ENCODE data around the gene HINT2. TPM values are rescaled to one million over a fixed set of nuclear protein-coding genes. Genes with fewer than 3 reads are reported as not detected.
A peak's percentile ranks its signal among the peaks of the same experiment; 100 is the strongest.

The HINT2 gene
- total RNA-seq, 1 experiment from 2014 or later, result 33.0 TPM

- no peak for DNase-seq (ENCODE audit: low read depth)
These were observed 26.2 kb upstream of the HINT2 start for GRCh38 chr9:35840881-35841644.

GRCh38 chr9:35839926-35840325 is 25.1 kb upstream of the HINT2 start:
- DNase-seq (ENCODE audit: low read depth), result no peak

DNA sequence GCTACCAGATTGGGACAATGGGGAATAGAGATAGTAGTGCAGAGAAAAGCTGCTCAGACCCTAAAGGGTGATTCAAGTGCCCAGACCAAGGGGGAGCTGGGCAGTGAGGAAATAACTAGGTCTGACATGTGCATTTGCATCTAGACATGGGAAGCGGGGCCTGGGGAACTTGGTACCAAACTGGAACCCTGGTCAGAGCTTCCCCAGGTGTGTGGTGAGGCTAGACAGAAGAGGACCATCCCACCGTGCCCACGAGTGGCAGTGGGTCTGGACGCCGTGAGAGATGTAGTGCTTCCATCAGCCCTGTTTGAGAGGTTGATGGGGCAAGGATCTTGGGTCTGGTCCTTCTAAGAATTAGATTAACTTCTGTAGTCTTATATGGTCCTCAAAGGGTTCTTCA is 21.8 kb upstream of the HINT2 start:
- DNase-seq (ENCODE audit: low read depth), result no peak

DNA sequence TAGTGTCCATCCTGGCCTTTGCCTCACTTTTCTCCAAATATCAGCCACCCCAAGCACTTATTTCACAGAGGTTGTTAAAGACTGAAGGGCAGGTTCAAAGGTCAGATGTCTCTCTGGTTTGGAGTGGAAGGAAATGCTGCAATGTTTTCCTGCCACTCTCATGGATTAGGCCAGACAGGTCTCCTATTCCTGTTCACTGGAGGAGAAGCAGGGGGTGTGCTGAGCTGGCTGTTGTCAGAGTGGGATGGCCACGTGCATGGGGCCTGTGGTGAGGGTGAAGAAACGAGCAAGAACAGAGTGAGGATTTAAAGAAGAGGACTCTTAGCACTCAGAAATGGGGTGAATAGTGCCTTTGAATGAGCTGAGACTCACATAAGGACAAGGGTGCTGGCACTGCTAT is 20.9 kb upstream of the HINT2 start:
- DNase-seq (ENCODE audit: low read depth), result no peak

- DNase-seq (ENCODE audit: low read depth), result no peak
These were observed 20.4 kb upstream of the HINT2 start for GRCh38 chr9:35835216-35835632.

GRCh38 chr9:35834260-35835215 is 19.7 kb upstream of the HINT2 start:
- no peak for DNase-seq (ENCODE audit: low read depth)

DNA sequence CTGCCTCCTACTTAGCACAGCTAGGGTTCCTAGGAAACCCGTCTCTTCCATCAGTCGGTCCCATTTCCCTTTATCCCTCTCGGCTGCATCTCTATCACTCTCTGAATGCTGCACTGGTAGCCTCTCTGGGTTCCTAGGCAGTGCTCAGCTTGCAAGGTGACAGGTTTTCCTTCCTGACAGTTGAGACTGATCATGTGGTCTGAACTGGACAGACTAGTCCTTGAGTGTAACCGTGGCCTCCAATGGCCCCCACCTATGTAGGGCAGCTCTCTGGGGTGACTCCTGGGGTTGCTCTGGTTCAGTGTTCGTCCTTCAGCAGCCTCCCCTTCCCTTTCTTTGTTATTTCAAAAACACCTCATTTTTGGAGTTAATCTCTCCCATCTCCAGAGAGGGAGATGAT is 18.0 kb upstream of the HINT2 start:
- no peak for DNase-seq (ENCODE audit: low read depth)

DNA sequence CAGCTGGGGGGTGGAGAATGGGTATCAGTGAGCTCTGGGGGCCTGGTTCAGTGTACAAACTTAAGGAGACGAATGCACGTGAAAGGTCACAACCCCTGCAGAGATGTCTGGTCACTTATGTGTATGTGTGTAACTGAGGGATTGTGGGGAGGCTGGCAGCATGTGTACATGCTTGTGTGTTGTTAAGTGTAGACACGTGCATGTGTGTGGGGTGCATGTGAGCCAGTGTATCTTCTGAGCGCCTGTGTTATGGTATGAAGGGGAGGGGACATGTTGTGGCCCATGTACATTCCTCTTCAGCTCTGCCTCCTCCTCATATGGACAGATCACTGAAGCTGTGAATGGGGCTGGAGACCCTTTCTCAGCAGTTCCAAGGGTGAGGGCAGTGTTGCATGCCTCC is 16.2 kb upstream of the HINT2 start:
- DNase-seq (ENCODE audit: low read depth), result no peak

GRCh38 chr9:35829764-35830096 is 14.9 kb upstream of the HINT2 start:
- DNase-seq (ENCODE audit: low read depth), result no peak

DNA sequence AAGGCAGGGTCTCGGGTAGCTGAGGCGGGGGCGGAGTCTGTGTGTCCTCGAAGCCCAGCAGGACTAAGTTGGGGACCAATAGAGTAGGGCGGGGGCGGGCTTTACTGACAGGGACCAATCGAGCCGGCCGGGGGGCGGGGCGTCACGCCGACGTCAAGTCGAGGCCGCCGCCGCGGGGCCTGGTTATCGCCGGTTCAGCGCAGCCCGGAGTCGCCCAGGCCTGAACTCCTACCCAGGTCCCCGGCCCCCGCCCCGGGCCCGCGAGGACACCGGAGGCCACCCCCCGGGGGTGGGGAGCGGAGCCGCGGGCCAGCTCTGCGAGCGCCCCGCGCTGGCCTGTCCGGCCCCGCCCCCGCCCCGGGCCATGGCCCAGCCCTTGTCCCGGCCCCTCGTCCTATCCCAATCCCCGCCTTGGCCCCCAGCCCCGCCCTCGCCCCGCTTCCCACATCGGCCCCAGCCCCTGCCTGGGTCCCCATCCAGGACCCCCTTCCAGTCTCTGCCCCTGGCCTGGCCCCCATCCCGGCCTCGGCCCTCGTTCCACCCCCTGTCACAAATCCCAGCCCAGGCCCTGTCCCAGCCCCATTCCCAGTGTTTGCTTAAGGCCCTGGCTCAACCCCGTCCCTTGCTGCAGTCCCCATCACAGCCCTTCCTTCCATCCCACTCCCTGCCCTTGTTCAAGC is 14.4 kb upstream of the HINT2 start, which contains the start of gene TMEM8B:
Gene TMEM8B (plus strand): TSS at position 145 of the 680 bp plus-strand sequence. CDS start 220 bp downstream, at position 365.
- peak; percentile 85 for DNase-seq (ENCODE audit: low read depth)

DNA sequence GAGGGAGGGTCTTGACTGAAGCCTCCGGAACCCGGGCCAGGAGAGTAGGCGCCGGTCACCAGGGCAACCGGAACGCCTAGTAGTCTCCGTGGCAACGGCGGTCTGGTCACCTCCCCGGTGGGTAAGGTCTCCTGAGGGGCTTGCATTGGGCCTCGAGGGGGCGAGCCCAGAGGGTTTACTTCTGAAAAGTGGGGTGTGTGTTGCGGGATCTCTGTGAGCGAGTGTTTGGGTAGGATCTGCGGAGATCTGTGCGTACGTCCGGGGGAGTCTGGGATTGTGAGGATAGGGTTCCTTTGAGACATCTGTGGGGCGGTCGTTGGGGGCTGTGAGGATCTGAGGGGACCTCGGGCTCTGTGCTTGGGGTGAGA is 13.9 kb upstream of the HINT2 start, which contains the start of gene FAM221B:
Gene FAM221B (minus strand): TSS at position 17 of the 368 bp plus-strand sequence. CDS start 2,571 bp downstream, outside the sequence.
- no peak for DNase-seq (ENCODE audit: low read depth)

GRCh38 chr9:35827486-35827885 is 12.6 kb upstream of the HINT2 start:
- peak; percentile 81 for DNase-seq (ENCODE audit: low read depth)

DNA sequence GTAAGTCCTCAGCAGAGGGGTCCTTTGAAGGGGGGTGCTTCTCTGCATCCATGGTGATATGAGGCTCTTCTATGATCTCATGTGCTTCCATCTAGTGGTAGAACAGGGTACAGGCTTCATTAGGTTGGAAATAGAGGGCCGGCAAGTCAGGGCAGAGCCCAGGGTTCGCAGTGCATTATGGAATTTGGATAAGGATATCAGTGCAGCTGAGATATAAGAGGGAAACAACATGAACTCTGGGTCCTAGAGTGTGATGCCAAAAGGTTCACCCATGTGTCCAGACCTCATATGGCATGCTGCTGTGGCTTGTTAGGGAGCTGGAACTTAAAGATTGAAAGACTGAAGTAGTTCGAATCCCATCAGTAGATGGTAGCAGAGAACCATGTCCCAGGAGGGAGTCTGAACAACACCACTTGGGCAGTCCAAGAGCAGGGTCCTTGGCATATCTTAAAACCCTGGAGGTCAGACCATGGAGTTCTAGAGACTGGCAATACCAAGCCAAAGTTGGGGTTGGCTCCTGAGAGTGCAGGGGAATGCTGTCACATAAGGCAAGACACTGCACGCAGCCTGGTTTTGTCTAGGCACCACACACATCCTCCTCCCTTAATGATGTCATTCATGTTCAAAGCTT is 11.3 kb upstream of the HINT2 start:
- peak; percentile 79 for DNase-seq (ENCODE audit: low read depth)

DNA sequence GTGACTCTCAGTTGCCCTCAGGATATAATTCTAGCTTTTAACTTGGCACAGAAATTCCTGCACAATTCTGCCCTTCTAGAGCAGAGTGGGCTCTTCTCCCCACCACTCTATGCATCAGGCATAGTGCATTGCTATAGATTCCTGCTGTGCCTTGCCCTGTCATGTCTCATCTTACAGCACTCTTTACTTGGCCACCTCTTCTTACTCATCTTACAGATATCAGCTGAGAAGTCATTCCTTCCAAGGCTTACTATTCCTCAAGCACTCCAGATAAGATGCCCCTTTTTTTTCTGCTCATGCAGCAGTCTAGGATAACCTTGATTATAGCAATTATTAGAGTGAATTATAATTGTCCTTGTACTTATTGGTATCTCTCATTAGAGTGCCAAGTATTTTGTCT is 8.1 kb upstream of the HINT2 start:
- DNase-seq (ENCODE audit: low read depth), result no peak

DNA sequence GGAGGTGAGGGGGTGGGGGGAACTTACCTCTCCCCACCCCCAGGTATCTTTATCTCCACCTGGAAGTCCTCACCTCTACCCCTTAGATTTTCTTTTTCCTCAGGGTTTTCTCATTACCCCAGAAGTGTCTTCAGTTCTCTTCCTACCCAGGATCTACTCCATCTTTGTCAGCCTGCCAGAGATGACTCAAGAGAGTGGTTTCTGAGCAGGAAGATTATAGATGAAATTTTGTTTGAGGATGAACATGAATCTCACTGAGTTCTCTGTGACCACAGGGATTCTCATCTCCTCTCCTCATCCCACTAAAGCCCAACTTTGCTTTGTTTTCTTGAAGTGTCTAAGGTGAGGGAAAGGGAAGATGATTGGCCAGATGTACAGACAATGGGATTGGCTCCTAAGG is 5.2 kb upstream of the HINT2 start:
- peak; percentile 77 for DNase-seq (ENCODE audit: low read depth)

DNA sequence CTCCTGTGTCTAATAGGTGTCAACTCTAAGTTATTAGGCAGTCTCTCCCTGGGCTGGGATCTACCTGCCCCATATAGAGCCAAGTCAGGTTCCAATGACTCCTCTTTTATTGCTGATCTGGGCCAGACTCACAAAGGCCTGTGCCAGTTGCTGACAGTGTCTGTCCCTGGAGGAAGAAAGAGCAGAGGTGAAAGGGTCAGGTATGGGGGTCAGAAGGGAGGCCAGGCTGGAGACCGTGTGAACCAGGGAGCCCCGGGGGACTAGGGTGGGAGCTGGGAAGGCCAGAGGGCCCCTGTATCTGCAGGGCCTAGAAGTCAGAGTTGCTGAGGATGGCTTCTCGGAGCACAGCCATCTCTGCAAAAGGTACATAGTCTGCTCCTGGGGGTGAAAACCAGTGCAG is 3.5 kb upstream of the HINT2 start:
- DNase-seq (ENCODE audit: low read depth), result no peak

GRCh38 chr9:35816708-35817107 is 1.9 kb upstream of the HINT2 start:
- DNase-seq (ENCODE audit: low read depth), result peak; percentile 30

DNA sequence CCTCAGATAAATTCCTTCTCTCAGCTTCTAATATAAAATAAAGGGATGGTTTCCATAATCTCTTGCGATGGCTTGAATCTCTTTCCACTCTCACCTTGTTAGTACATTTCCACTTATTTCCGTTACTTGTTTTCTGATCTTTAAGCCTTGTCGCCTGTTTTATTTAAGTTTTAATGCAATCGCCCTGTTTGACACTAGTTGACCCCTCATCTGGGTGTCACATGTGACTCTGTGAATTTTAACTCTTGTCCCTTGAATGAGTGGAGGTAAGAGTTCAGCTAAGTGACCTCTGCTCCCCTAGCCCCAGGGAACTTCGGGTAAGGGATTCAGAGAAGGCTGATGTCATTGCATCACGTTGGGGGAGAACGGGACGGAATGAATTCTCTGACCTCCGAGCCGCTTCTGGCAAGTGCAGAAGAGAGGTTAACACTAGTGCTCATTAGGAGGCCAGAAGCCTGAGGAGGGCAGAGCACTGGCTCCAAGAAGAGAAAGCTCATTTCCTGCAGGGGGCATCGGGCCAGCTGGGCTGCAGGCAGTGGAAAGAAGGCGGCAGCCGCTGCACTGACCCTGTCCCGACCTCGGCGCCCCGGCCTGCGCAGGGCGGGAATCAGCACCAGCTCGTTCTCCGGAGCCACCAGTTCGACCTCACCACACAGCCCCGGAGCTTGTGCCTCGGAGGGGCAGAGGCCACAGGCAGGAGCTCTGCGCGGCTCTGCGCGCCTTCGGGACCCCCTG is 569 bp downstream of the HINT2 start:
- DNase-seq (ENCODE audit: low read depth), result peak; percentile 78

GRCh38 chr9:35813434-35814105 is 1.3 kb downstream of the HINT2 start:
- peak; percentile 37 for DNase-seq (ENCODE audit: low read depth)

DNA sequence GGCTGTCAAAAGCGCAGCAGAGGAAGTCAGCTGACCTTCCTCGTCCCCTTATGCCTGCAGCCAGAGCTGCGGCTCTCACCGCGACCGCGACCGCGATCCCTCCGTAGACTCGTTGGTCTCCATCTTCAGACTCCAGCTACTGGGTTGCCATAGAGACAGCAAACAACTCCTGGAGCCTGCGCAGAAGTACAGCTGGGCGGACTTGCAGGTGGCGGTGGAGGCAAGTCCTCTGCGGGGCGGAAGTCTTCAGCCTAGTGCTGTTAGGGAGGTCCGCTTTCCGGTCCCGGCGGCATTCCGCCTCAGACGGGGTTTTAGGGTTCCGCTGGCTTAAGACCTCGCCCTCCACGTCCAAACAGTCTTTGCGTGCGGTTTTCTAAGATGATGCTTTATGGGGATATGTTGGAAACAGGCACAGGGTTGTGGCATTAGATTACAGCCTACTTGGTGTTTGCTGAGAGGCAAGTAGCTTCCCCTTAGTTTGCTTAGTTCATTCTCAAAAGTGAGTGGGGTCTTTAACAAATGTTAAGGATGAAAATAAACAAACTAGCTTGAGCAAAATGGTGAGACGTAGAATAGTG is 2.7 kb downstream of the HINT2 start, which contains the start of gene SPAG8:
Gene SPAG8 (minus strand): TSS at position 238 of the 578 bp plus-strand sequence. CDS start 115 bp downstream, at position 123.
- peak; percentile 98 for DNase-seq (ENCODE audit: low read depth)
